Testis (tissue), 2 donors: ENCODE results near the gene TSPAN32.

ENCODE experiments used
- POLR2A ChIP-seq: fragments of 450-650 bp; IDR thresholded peaks from one replicate; pipeline ENCODE4 v1.6.1; 2017; ENCODE audit warnings: antibody characterized with exemption, mild to moderate bottlenecking, moderate library complexity
- TF ChIP-seq, protein P1 (sequence below), 3 experiments: fragments of 450-650 bp in 2 of 3; fragments of 200-600 bp in 1 of 3; sonication (generic) in 1 of 3; IDR thresholded peaks; one replicate each; pipeline ENCODE4 v1.5.1; 2016 to 2019; ENCODE audit warnings: antibody characterized with exemption in 3 of 3, mild to moderate bottlenecking in 2 of 3, moderate library complexity in 1 of 3

DNA sequence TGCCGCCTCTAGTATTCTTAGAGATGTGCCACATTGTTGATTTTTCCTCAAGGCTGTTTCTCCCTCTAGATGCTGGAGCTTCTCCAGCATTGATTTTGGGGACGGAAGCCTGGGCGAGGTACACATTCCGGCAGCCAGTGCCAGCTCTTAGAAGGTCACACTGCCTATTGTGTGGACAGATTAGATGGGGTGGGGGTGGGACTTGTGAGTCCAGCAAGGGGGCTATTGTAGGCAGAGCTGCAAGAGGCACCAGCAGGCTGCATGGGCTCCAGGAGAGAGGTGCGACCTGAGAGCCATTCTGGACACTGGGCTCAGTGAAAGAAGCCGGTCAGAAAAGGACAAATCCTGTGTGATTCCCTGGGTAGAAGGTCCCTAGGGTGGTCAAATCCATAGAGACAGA is 12.5 kb upstream of the TSPAN32 start:
- TF ChIP-seq POLR2A, result no peak
- TF ChIP-seq, protein P1, sequence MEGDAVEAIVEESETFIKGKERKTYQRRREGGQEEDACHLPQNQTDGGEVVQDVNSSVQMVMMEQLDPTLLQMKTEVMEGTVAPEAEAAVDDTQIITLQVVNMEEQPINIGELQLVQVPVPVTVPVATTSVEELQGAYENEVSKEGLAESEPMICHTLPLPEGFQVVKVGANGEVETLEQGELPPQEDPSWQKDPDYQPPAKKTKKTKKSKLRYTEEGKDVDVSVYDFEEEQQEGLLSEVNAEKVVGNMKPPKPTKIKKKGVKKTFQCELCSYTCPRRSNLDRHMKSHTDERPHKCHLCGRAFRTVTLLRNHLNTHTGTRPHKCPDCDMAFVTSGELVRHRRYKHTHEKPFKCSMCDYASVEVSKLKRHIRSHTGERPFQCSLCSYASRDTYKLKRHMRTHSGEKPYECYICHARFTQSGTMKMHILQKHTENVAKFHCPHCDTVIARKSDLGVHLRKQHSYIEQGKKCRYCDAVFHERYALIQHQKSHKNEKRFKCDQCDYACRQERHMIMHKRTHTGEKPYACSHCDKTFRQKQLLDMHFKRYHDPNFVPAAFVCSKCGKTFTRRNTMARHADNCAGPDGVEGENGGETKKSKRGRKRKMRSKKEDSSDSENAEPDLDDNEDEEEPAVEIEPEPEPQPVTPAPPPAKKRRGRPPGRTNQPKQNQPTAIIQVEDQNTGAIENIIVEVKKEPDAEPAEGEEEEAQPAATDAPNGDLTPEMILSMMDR (IDR thresholded peaks at IDR 0.05), result no peak
